Measurements from ENCODE around the gene AHCY.
"Not testable (repeated sequence)": the region's sequence is repeated elsewhere in the genome, so short reads cannot be mapped to it uniquely, and the experiment has no call there.

The AHCY gene

DNA sequence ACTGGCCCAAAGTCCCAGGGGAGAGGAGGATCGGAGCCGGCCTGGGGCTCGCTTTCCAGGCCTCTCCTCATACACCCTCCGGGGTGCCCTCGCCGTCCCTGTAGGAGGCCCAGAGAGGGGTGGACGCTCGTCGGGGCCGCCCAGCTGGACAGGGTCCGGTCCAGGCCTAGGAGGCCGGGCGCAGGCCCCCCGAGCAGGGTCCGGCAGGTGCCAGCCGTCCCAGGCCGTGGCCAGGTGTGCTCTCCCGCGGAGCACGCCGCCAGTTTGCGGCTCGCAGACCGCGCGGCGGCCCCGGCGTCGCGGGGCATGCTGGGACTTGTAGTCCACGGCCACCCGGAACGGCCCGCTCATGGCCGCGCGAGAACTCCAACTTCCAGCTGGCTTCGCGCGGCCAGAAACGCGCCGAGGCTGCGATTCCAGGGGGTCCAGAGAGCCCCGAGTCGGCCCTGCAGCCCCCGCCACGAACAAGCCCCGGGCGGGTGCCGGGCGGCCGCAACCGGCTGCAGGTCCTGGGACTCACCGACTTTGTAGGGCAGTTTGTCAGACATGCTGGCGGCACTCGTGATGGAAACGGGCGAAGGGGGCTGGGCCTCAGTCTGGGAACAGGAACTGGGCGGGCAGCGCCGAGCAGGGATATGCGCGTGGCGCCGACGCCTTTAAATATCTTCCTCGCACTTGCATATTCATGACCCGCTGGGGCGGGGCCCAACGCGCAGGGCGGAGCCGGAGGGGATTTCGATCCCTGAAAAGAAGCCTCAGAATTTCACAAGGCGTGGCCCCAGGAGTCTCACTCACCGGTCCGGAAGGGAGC is at the start of gene AHCY:
Gene AHCY (minus strand): TSS at position 633 of the 811 bp plus-strand sequence. CDS start 85 bp downstream, at position 548.
- DNase-seq (ENCODE audit: extremely low read depth in 1 of 2, low read depth in 1 of 2): peak; percentile 92 to 94

DNA sequence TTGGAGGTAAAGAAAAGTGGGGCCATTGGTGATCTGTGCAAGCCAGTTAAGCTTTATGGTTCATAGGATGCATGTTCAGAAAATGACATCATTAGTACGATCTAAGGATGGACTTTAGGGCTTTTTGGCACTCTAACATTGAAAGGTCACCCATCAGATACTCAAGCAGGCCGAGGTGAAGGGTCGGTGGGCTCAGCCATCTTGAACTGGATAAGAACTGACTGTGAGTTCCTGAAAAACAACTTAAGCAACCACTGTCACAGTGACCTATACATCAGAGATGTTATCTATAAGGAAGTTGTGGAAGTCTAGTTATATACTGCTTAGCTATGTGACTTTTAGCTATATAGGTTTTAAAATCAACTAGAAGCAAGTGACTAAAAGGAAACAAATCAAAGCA is 46.9 kb upstream of the AHCY start:
- no peak for DNase-seq (ENCODE audit: extremely low read depth in 1 of 2, low read depth in 1 of 2)

DNA sequence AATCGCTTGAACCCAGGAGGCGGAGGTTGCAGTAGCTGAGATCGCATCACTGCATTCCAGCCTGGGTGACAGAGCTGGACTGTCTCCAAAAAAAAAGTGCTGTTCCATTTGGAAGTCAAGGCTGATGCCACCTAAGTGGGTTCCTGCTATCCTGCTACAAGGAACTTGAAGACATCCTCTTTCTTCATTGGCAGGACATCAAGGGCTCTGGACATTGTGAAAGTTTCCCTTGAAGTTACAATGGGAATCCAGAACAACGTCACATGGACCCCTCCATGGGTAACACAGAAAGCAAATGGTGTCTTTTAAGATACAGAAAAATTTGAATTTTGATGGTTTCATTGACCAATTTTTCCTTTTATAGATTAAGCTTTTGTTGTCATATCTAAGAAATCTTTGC is 44.4 kb upstream of the AHCY start:
- DNase-seq (ENCODE audit: extremely low read depth in 1 of 2, low read depth in 1 of 2): no peak

DNA sequence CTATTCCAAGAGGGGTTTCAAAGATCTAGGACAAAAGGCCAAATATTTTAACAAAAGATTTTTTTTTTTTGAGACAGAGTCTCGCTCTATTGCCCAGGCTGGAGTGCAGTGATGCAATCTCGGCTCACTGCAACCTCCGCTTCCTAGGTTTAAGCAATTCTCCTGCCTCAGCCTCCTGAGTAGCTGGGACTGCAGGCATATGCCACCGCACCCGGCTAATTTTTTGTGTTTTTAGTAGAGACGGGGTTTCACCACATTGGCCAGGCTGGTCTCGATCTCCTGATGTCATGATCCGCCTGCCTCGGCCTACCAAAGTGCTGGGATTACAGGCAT is 43.3 kb upstream of the AHCY start:
- not testable (repeated sequence) for DNase-seq (ENCODE audit: extremely low read depth in 1 of 2, low read depth in 1 of 2)

DNA sequence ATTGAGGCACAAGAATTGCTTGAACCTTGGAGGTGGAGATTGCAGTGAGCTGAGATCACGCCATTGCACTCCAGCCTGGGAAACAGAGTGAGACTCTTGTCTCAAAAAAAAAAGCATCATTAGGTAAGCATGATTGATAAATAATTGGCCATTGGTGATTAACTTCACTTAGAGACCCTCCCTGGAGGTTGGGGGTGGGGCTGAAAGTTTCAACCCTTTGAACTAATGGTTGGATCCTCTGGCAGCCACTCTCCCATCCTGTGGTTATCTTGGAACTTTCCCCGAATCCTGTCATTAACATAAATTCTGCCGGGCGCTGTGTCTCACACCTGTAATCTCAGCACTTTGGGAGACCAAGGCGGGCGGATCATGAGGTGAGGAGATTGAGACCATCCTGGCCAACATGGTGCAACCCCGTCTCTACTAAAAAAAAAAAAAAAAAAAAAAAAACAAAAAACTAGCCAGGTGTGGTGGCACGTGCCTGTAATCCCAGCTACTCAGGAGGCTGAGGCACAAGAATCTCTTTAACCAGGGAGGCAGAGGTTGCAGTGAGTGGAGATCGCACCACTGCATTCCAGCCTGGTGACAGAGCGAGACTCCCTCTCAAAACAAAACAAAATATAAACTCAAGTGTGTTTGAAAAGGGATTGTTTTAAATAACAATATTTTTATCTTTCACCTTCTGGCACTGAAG is 42.8 kb upstream of the AHCY start:
- not testable (repeated sequence) for DNase-seq (ENCODE audit: extremely low read depth in 1 of 2, low read depth in 1 of 2)

DNA sequence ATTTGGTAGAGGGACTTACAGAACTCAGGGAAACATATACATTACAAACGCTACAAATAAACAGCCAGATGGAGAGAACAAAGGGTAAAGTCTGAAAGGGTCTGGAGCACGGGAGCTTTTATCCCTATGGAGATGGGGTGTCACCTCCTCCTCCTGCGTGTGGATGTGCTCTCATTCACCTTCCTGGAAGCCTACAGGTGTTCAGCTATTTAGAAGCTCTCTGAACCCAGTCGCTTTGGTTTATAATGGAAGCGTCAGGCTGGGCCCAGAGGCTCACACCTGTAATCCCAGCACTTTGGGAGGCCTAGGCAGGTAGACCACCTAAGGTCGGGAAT is 42.2 kb upstream of the AHCY start:
- no peak for DNase-seq (ENCODE audit: extremely low read depth in 1 of 2, low read depth in 1 of 2)

DNA sequence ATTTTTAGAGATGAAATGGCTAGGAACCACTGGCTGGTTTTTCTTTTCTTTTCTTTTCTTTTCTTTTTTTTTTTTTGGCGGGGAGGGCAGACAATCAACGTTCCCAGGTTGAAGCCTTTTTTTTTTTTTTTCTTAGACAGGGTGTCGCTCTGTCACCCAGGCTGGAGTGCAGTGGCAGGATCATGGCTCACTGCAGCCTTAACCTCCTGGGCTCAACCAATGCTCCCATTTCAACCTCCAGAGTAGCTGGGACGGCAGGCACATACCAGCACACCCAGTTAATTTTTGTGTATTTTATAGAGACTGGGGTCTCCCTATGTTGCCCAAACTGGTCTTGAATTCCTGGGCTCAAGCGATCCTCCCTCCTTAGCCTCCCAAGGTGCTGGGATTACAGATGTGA is 41.1 kb upstream of the AHCY start:
- no peak for DNase-seq (ENCODE audit: extremely low read depth in 1 of 2, low read depth in 1 of 2)

DNA sequence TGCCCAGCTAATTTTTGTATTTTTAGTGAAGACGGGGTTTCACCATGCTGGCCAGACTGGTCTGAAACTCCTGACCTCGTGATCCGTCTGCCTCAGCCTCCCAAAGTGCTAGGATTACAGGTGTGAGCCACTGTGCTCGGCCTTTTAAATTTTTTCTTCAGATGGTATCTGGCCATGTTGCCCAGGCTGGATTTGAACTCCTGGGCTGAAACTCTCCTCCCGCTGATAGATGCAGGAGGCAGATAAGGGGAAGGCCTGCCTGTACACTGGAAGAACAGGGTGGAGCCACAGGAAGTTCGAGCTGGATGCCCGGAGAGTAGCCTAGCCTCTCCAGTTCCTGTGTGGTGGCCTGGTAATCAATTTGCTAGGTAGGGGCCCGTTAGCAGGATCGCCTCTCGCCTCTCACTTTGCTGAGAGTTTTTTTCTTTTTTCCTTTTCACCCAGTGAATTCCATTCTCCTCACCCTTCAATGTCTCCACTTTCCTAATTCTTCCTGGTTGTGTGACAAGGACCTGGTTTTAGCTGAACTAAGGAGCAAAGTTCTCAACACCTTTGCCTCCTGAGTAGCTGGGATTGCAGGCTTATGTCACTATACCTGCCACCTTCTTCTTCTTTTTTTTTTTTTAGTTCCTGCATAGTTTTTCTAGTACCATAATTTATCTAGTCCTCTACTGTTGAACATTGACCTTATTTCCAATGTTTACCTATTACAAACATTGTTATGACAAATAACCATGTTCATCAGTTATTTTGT is 40.5 kb upstream of the AHCY start:
- DNase-seq (ENCODE audit: extremely low read depth in 1 of 2, low read depth in 1 of 2): no peak

DNA sequence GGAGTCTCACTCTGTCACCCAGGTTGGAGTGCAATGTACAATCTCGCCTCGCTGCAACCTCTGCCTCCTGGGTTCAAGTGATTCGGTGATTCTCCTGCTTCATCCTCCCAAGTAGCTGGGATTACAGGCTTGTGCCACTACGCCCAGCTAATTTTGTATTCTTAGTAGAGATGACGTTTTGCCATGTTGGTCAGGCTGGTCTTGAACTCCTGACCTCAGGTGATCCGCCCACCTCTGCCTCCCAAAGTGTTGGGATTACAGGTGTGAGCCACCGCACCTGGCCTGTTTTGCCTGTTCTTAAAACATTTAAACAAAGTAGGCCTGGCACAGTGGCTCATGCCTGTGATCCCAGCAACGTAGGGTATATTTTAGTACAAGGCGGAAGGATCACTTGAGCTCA is 38.0 kb upstream of the AHCY start:
- DNase-seq (ENCODE audit: extremely low read depth in 1 of 2, low read depth in 1 of 2): not testable (repeated sequence)

DNA sequence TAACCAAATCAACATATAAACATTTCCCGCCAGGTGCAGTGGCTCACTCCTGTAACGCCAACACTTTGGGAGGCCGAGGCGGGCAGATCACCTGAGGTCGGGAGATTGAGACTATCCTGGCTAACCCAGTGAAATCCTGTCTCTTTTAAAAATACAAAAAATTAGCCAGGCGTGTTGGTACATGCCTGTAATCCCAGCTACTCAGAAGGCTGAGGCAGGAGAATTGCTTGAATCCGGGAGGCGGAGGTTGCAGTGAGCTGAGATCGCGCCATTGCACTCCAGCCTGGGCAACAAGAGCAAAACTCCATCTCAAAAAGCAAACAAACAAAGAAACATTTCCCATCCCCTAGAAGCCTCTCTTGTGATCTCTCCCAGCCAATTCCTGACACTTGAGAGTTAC is 37.6 kb upstream of the AHCY start:
- DNase-seq (ENCODE audit: extremely low read depth in 1 of 2, low read depth in 1 of 2): not testable (repeated sequence)

DNA sequence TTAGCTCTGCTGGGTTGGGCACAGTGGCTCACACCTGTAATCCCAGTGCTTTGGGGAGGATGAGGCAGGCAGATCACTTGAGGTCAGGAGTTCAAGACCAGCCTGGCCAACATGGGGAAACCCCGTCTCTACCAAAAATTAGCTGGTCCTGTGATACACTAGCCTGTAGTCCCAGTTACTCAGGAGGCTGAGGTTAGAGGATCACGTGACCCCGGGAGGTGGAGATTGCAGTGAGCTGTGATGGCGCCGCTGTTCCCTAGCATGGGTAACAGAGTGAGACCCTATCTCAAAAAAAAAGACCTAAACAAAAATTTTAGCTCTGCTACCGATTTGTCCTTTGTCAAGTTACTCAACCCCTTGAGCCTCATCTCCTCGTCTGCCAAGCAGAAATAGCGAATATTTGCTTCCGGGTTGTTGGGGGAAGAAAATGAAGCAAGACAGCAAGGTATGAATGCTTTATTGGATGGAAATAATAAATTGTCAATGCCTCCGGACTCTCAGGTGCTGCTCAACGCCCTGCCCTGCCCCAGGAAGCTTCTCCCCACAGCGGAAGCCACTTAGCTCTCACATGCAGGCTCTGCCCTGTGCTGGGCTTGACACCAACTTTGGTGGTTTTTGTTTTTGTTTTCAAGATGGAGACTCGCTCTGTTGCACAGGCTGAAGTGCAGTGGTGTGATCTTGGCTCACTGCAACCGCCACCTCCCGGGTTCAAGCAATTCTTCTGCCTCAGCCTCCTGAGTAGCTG is 35.0 kb upstream of the AHCY start:
- DNase-seq (ENCODE audit: extremely low read depth in 1 of 2, low read depth in 1 of 2): no peak

DNA sequence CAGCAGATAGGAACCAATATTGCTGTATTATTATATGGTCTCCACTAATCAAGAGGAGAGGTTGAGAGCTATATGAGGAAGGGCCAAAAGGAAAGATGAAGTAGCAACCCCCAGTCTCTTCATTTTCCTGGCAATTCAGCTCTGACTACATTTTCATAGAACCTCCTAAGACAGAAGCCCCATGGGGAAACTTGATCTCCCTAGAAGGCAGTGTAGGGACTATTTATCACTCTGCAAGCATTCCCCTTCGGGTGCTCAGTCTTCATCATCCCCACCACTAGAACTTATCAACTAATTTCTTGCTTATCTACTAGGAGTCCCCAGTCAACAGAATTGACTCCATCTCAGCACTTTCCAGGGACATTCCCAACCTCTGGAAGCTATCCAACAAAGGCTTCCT is 34.4 kb upstream of the AHCY start:
- no peak for DNase-seq (ENCODE audit: extremely low read depth in 1 of 2, low read depth in 1 of 2)

DNA sequence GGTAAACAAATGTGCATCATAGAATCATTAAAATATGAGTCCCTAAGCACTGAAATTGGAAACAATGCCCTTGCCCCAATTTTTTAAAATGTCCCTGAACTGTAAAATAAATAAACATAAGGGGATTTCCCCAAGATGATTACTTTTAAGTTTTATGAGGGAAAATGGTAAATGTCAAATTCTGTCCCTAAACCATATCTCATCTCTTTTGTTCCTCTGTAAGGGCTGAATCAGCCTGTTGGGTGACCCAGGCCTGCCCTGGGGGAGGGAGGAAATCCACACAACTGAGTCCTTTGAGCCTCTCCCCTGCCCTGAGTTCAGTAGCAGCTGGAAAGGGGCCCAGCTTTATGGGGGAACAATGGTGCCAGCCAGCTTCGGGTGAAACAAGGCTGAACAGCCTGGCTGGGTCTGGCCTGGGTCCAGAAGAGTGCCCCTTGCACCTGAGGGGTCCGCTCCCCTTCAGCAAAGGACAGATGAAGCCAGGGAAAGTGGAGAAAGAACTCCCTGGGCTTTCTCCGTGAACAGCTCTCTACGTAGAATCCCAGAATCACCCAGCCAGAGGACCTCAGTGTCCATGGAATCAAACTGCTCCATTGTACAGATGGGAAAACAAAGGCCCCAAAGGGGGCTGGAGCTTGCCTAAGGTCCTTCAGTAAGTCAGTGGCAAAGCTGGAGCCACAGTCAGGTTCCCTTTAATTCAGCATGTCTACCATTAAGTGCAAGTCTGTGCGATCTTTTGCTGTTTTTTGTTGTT is 31.7 kb upstream of the AHCY start:
- no peak for DNase-seq (ENCODE audit: extremely low read depth in 1 of 2, low read depth in 1 of 2)

DNA sequence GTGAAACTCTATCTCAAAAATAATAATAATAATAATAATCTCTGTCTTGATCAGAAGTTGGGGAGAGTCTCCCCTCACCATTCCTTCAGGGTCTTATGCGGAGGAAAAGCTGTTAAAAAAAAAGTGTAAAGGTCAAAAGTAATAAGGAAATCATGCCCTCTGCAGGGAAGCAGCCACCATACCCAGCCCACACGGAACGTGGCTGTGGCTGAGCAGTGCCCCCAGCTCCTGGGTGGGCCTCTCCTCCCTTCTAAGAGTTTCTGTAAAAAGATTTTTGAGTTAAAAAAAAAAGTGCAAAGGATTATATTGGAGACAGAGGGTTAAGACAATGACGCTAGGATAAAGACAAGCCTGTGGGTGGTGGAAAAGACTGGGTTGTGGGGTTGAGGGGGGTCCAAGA is 30.6 kb upstream of the AHCY start:
- no peak for DNase-seq (ENCODE audit: extremely low read depth in 1 of 2, low read depth in 1 of 2)

DNA sequence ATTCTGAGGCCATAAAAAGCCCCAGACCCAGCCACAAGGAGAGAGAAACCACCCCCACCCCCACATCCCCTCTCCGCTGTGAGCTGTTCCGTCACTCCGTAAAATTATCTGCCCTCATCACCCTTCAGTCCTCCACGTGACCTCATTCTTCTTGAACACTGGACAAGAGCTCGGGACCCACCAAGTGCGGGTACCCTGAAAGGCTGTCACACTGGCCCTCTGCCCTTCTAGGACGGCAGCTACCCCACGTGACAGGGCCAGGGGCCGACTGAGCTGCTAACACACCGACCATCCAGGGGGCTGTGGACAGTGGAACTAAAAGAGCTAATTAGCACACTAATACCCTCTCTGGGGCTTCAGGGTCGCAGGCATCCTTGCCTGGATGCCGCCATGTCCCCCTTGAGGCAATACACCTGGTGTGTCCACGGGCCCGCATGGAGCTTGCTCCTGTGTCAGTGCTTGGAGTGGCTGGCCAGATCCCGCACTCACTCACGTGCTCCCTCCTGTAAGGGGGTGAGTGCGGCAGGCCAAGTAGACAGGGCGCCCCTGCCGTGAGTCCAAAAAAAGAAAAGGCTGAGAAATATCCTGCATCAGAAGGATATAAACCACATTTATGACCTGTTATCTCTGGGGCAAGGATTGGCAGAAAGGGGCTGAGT is 29.2 kb upstream of the AHCY start:
- no peak for DNase-seq (ENCODE audit: extremely low read depth in 1 of 2, low read depth in 1 of 2)

DNA sequence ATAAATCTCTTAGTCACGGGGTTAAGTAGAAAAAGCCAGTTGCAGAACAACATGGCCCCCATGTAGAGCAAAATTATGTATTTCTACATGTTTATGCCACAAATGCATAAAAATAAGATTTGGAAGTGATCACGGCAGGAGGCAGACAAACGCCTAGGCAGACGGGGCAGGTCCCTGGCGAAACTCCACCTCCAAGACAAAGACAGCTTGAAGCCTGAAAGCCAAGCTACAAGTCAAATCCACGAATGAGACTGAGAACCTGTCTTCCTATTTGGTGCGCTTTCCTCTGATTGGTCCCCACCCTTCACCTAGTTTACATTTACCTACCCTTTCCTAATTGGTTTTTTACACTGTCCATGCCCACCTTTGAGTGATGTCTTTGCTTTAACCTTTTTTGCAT is 28.7 kb upstream of the AHCY start:
- DNase-seq (ENCODE audit: extremely low read depth in 1 of 2, low read depth in 1 of 2): no peak

DNA sequence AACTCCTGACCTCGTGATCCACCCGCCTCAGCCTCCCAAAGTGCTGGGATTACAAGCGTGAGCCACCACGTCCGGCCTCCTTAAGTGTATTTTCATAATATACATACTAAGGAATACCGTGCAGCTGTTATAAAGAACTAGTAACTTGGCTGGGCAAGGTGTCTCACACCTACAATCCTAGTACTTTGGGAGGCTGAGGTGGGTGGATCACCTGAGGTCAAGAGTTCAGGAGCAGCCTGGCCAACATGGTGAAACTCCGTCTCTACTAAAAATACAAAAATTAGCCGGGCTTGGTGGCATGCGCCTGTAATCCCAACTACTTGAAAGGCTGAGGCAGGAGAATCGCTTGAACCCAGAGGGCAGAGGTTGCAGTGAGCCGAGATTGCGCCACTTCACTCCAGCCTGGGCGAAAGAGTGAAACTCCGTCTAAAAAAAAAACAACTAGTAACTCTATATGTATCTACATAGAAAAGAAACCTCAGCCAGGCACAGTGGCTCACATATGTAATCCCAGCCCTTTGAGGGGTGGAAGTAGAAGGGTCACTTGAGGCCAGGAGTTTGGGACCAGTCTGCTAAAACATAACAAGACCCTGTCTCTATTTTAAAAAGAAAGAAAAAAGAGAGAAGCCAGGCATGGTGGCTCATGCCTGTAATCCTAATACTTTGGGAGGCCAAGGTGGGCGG is 27.8 kb upstream of the AHCY start:
- DNase-seq (ENCODE audit: extremely low read depth in 1 of 2, low read depth in 1 of 2): not testable (repeated sequence)

DNA sequence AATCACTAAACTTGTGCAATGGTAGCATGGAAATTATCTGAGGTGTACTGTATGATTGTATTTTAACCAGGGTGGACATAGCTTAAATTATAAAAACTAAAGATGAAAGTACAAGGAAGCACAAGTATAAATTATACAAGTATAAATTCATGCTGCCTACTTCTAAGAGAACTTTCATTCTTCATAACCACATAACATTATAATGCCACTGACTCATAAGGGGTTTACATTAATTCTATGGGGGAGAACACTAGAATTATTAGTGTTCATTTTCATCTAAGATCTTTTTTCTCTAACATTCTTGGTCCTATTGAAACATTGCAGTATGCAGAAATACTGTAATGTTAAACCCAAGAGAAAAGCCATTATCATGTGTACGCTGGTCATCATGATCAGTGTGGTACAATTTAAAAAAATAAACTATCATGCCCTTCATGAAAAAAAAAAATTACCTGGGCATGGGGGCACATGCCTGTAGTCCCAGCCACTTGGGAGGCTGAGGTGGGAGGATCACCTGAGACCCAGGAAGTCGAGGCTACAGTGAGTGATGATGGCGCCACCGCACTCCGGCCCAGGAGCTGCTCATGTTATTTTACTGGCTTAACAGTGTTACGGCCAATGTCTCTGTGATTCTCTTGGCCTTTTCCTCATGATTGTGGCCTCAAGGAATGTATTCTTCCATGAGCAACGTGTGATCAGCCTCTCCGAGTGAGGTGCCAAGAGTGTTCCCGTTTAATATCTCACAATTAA is 25.9 kb upstream of the AHCY start:
- no peak for DNase-seq (ENCODE audit: extremely low read depth in 1 of 2, low read depth in 1 of 2)

DNA sequence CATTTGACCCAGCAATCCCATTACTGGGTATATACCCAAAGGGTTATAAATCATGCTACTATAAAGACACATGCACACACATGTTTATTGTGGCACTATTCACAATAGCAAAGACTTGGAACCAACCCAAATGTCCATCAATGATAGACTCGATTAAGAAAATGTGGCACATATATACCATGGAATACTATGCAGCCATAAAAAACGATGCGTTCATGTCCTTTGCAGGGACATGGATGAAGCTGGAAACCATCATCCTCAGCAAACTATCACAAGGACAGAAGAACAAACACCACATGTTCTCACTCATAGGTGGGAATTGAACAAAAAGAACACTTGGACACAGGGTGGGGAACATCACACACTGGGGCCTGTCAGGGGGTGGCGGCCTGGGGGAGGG is 25.1 kb upstream of the AHCY start:
- not testable (repeated sequence) for DNase-seq (ENCODE audit: extremely low read depth in 1 of 2, low read depth in 1 of 2)
